GM19035 (cell line): ENCODE measurements around the gene INTS11.
A peak's percentile ranks its signal among the peaks of the same experiment; 100 is the strongest.
"Not testable (repeated sequence)": the region's sequence is repeated elsewhere in the genome, so short reads cannot be mapped to it uniquely, and the experiment has no call there.

ENCODE experiments used
- ATAC-seq: cut with Tn5 transposase; IDR thresholded peaks from one replicate; pipeline ENCODE4 v1.9.1; 2021; ENCODE audit not compliant: unreplicated experiment

Gene INTS11

GRCh38 chr1:1324524-1325287 is at the start of gene INTS11, which contains the start of gene CPTP:
Gene INTS11, minus strand, starts transcription at chr1:1324660. Its CDS starts 52 bp downstream, at chr1:1324608.
Gene CPTP, plus strand, starts transcription at chr1:1324802. Its CDS starts 2,109 bp downstream, at chr1:1326911.
- peak; percentile 74 for ATAC-seq

- no peak for ATAC-seq
Observed at GRCh38 chr1:1373815-1374588, 49.5 kb upstream of the INTS11 start.

GRCh38 chr1:1373051-1373814 is 48.8 kb upstream of the INTS11 start:
- no peak for ATAC-seq

GRCh38 chr1:1371746-1372711 is 47.6 kb upstream of the INTS11 start:
- no peak for ATAC-seq

GRCh38 chr1:1371364-1371745 is 46.9 kb upstream of the INTS11 start:
- no peak for ATAC-seq

- no peak for ATAC-seq
Observed at GRCh38 chr1:1370771-1371300, 46.4 kb upstream of the INTS11 start.

- ATAC-seq, result not testable (repeated sequence)
Observed at GRCh38 chr1:1370094-1370493, 45.6 kb upstream of the INTS11 start.

GRCh38 chr1:1367315-1367714 is 42.9 kb upstream of the INTS11 start:
- ATAC-seq, result no peak

- no peak for ATAC-seq
Observed at GRCh38 chr1:1366699-1367066, 42.2 kb upstream of the INTS11 start.

- no peak for ATAC-seq
Observed at GRCh38 chr1:1365875-1366698, 41.6 kb upstream of the INTS11 start.

GRCh38 chr1:1364266-1364665 is 39.8 kb upstream of the INTS11 start:
- no peak for ATAC-seq

- ATAC-seq, result no peak
Observed at GRCh38 chr1:1361982-1362423, 37.5 kb upstream of the INTS11 start.

GRCh38 chr1:1361233-1361981 is 36.9 kb upstream of the INTS11 start:
- no peak for ATAC-seq

- no peak for ATAC-seq
Observed at GRCh38 chr1:1360506-1361169, 36.2 kb upstream of the INTS11 start.

- ATAC-seq, result no peak
Observed at GRCh38 chr1:1359664-1360468, 35.4 kb upstream of the INTS11 start.

GRCh38 chr1:1359308-1359663 is 34.8 kb upstream of the INTS11 start:
- ATAC-seq, result no peak
